ENCODE data around the gene ZSWIM6.

GRCh38 chr5:61402970-61403900 lies 71.2 kb downstream of the ZSWIM6 start:
- TF ChIP-seq EZH2 (IDR thresholded peaks at IDR 0.05; ENCODE audit: borderline replicate concordance, low read length), result no peak
- no peak for TF ChIP-seq CTCF (conservative IDR thresholded peaks at IDR 0.05 in 1 of 2, IDR thresholded peaks at IDR 0.05 in 1 of 2; ENCODE audit: extremely low read depth in 1 of 2, insufficient read depth in 1 of 2, low read depth in 1 of 2, low read length in 2 of 2)

All from mammary epithelial cell (primary cell).